HUES64 (cell line): ENCODE measurements around the gene HIVEP2.

Source experiments
- H3K27ac ChIP-seq: 2 replicates; pipeline ENCODE4 v1.7.0; 2013; ENCODE audit warnings: low read depth, low read length, inconsistent platforms
- H3K27me3 ChIP-seq: 2 replicates; pipeline ENCODE4 v1.6.1; 2013; ENCODE audit warnings: mild to moderate bottlenecking, low read length; ENCODE audit not compliant: insufficient read depth
- H3K36me3 ChIP-seq: 2 replicates; pipeline ENCODE4 v1.6.1; 2013; ENCODE audit warnings: mild to moderate bottlenecking, low read length; ENCODE audit not compliant: insufficient read depth
- H3K4me1 ChIP-seq: 2 replicates; pipeline ENCODE4 v1.6.1; 2013; ENCODE audit warnings: mild to moderate bottlenecking, low read length, moderate library complexity; ENCODE audit not compliant: insufficient read depth
- H3K4me3 ChIP-seq: 2 replicates; pipeline ENCODE4 v1.5.1; 2013; ENCODE audit warnings: mild to moderate bottlenecking, low read length, moderate library complexity
- H3K9ac ChIP-seq: 2 replicates; pipeline ENCODE4 v1.6.1; 2013; ENCODE audit warnings: mild to moderate bottlenecking, low read depth, low read length
- H3K9me3 ChIP-seq: 2 replicates; pipeline ENCODE4 v1.6.1; 2013; ENCODE audit warnings: low read depth, low read length; ENCODE audit not compliant: insufficient read depth
- WGBS: fragments of 150-250, 120-280 bp; methylation state at CpG from one replicate; pipeline ENCODE4 v1.1.7; 2013; ENCODE audit warnings: missing lambda C conversion rate; 5-methylcytosine and 5-hydroxymethylcytosine counted together

Gene HIVEP2

GRCh38 chr6:142787422-142787821, 157.6 kb downstream of the HIVEP2 start:
- Histone ChIP-seq H3K9me3 (no peaks in the 10 kb centered on the region), H3K4me1 (no peaks in the 10 kb centered on the region), H3K36me3 (no peaks in the 10 kb centered on the region), H3K9ac (no peak overlapping the region), H3K4me3 (no peak overlapping the region), H3K27ac (no peak overlapping the region), H3K27me3 (no peaks in the 10 kb centered on the region)
- no CpG with 5 or more reads among the region's 2 CpGs for WGBS

DNA sequence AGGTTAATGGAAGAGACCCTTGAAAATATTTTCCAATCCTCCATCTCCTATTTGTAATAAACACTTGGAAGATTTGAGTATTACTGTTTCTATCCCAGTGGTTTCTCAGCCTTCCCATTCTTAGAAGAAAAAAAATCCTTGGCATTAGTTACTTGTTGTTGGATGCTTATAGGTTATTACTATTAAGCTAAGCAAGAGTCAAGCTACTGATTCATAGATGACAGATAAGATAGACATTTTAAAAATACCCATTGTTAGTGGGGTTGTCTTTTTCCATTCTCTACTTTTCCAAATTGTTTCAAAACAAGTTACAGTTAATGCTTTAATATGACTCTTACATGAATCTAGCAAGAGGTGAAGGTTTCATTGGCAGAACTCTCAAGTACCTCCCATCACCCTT, 158.5 kb downstream of the HIVEP2 start:
- no peaks in the 10 kb centered on the region for H3K9me3 ChIP-seq
- no peaks in the 10 kb centered on the region for H3K4me1 ChIP-seq
- H3K36me3 ChIP-seq, result no peaks in the 10 kb centered on the region
- no peak overlapping the region for H3K27ac ChIP-seq
- no peak overlapping the region for H3K9ac ChIP-seq
- no peaks in the 10 kb centered on the region for H3K27me3 ChIP-seq
- no peak overlapping the region for H3K4me3 ChIP-seq

GRCh38 chr6:142784344-142784743, 160.6 kb downstream of the HIVEP2 start:
- H3K9me3 ChIP-seq, result no peaks in the 10 kb centered on the region
- no peak overlapping the region for H3K9ac ChIP-seq
- WGBS, result 97% methylated on average over 3 of the region's 3 CpGs
- H3K4me1 ChIP-seq, result no peaks in the 10 kb centered on the region
- no peaks in the 10 kb centered on the region for H3K36me3 ChIP-seq
- H3K27ac ChIP-seq, result no peak overlapping the region
- no peaks in the 10 kb centered on the region for H3K27me3 ChIP-seq
- H3K4me3 ChIP-seq, result no peak overlapping the region

GRCh38 chr6:142783499-142783898, 161.5 kb downstream of the HIVEP2 start:
- no peaks in the 10 kb centered on the region for H3K4me1 ChIP-seq
- H3K4me3 ChIP-seq, result no peak overlapping the region
- no peaks in the 10 kb centered on the region for H3K27me3 ChIP-seq
- no CpG with 5 or more reads among the region's 2 CpGs for WGBS
- no peaks in the 10 kb centered on the region for H3K9me3 ChIP-seq
- H3K27ac ChIP-seq, result no peak overlapping the region
- H3K36me3 ChIP-seq, result no peaks in the 10 kb centered on the region
- H3K9ac ChIP-seq, result no peak overlapping the region

DNA sequence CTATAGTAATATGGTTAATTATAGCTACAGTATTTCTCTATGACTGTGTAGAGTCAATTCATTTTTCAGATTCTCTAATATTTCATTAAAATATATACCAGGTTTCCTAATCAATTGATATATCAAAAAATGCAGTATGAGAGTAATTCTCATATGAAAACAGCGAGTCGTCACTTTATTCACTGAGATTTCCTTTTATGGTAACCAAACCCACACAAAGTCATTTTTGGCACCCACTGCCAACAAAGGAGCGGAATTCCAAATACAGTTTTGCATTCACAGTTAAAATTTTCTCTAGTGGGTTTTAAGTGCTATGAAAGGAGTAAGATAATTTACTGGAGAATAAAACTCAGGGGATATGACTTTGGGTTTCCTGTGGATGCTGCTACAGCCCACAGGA, 163.8 kb downstream of the HIVEP2 start:
- Histone ChIP-seq H3K4me3 (no peak overlapping the region), H3K4me1 (no peaks in the 10 kb centered on the region), H3K27me3 (no peaks in the 10 kb centered on the region), H3K36me3 (no peaks in the 10 kb centered on the region), H3K9ac (no peak overlapping the region), H3K9me3 (no peaks in the 10 kb centered on the region), H3K27ac (no peak overlapping the region)
- WGBS, result 100% methylated on average over 3 of the region's 3 CpGs

GRCh38 chr6:142773859-142774648, 170.9 kb downstream of the HIVEP2 start:
- H3K27me3 ChIP-seq, result no peaks in the 10 kb centered on the region
- H3K36me3 ChIP-seq, result peaks cover 41% of the 10 kb centered on the region
- no peaks in the 10 kb centered on the region for H3K4me1 ChIP-seq
- H3K9ac ChIP-seq, result no peak overlapping the region
- no peak overlapping the region for H3K27ac ChIP-seq
- 95% methylated on average over 12 of the region's 12 CpGs for WGBS
- H3K4me3 ChIP-seq, result no peak overlapping the region
- no peaks in the 10 kb centered on the region for H3K9me3 ChIP-seq

GRCh38 chr6:142773324-142773723, 171.7 kb downstream of the HIVEP2 start:
- Histone ChIP-seq H3K9ac (no peak overlapping the region), H3K4me3 (no peak overlapping the region)
- WGBS, result 95% methylated on average over 9 of the region's 9 CpGs

GRCh38 chr6:142771162-142771561, 173.8 kb downstream of the HIVEP2 start:
- no peak overlapping the region for H3K4me3 ChIP-seq
- no peaks in the 10 kb centered on the region for H3K4me1 ChIP-seq
- H3K27me3 ChIP-seq, result no peaks in the 10 kb centered on the region
- H3K9ac ChIP-seq, result no peak overlapping the region
- H3K36me3 ChIP-seq, result peaks cover 55% of the 10 kb centered on the region
- H3K9me3 ChIP-seq, result no peaks in the 10 kb centered on the region
- 96% methylated on average over 12 of the region's 12 CpGs for WGBS
- H3K27ac ChIP-seq, result no peak overlapping the region

More at GRCh38 chr6:142773324-142773723, 171.7 kb downstream of the HIVEP2 start:
- Histone ChIP-seq H3K27ac (no peak overlapping the region), H3K4me1 (no peaks in the 10 kb centered on the region), H3K27me3 (no peaks in the 10 kb centered on the region), H3K9me3 (no peaks in the 10 kb centered on the region), H3K36me3 (peaks cover 42% of the 10 kb centered on the region)

DNA sequence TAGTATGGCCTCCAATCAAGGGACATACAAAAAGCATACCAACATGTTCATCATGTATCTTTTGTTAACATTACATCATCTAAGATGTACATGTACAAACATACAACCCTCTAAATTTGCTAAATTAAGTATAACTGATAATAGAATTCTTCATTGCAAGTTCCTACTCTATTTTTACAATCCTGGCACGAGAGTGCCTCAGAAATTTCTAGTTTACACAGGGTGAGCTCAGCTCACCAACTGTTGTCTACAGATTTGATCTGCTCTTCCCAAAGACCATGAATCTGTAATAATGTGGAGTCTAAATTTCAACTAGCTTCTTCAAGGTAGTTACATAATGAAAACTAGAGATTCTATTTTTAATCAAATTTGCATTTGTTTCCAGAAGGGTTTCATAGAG, 179.7 kb downstream of the HIVEP2 start:
- no peak overlapping the region for H3K27ac ChIP-seq
- H3K4me3 ChIP-seq, result no peak overlapping the region
- no peaks in the 10 kb centered on the region for H3K27me3 ChIP-seq
- no peak overlapping the region for H3K9ac ChIP-seq
- 93% methylated on average over 1 of the region's 1 CpG for WGBS
- peaks cover 41% of the 10 kb centered on the region for H3K36me3 ChIP-seq
- no peaks in the 10 kb centered on the region for H3K4me1 ChIP-seq
- no peaks in the 10 kb centered on the region for H3K9me3 ChIP-seq

GRCh38 chr6:142764311-142764710, 180.7 kb downstream of the HIVEP2 start:
- no peak overlapping the region for H3K9ac ChIP-seq
- H3K9me3 ChIP-seq, result no peaks in the 10 kb centered on the region
- no CpG with 5 or more reads among the region's 1 CpG for WGBS
- H3K36me3 ChIP-seq, result peaks cover 51% of the 10 kb centered on the region
- no peaks in the 10 kb centered on the region for H3K27me3 ChIP-seq
- H3K27ac ChIP-seq, result no peak overlapping the region
- H3K4me3 ChIP-seq, result no peak overlapping the region
- no peaks in the 10 kb centered on the region for H3K4me1 ChIP-seq

DNA sequence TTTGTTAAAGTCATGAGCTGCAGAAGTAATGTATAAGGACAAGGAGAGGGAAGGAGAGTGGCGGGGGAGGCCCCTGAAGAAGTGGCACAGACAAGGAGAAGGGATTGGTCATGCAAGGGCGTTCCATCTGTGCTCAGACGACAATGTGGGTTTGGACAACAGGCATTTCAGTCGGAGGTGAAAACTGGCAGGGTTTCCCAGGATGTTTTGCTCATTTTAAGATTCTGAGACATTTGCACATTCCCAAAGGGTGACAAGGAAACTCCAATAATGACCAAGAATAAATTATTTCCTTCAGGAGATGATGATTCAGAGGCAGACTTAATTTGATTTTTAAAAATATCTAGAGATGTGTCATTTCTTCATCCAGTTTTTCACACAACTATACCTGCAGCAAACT, 181.8 kb downstream of the HIVEP2 start:
- Histone ChIP-seq H3K27me3 (no peaks in the 10 kb centered on the region), H3K36me3 (peaks cover 56% of the 10 kb centered on the region), H3K9me3 (no peaks in the 10 kb centered on the region), H3K4me3 (no peak overlapping the region), H3K9ac (no peak overlapping the region), H3K27ac (no peak overlapping the region), H3K4me1 (no peaks in the 10 kb centered on the region)
- WGBS, result 89% methylated on average over 4 of the region's 4 CpGs

DNA sequence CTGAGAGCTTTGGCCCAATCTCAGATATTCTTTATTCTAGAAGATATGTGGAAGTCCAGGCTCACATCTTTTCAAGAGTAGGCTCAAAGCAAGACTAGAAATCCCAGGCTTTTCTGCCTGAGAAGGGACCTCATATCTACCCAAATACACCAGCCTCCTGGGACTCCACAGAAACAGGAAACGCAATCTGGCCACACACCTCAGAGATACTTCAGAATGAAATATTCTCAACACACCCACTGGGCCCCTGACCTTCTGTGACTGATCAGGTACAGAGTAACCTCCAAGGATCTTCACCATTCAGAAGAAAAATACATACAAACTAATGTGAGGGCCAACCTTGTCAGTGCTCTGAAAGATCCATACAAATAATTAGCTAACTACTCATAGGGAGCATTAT, 183.2 kb downstream of the HIVEP2 start:
- H3K4me3 ChIP-seq, result no peak overlapping the region
- H3K9ac ChIP-seq, result no peak overlapping the region
- H3K27me3 ChIP-seq, result no peaks in the 10 kb centered on the region
- peaks cover 48% of the 10 kb centered on the region for H3K36me3 ChIP-seq
- H3K9me3 ChIP-seq, result no peaks in the 10 kb centered on the region
- no peaks in the 10 kb centered on the region for H3K4me1 ChIP-seq
- 93% methylated on average over 1 of the region's 1 CpG for WGBS
- no peak overlapping the region for H3K27ac ChIP-seq
